Thyroid gland (tissue), 4 donors: ENCODE data around the gene SEZ6L. TPM values are rescaled to one million over a fixed set of nuclear protein-coding genes. Genes with fewer than 3 reads are reported as not detected.
A peak's percentile ranks its signal among the peaks of the same experiment; 100 is the strongest.

ENCODE experiments used
- DNase-seq, 2 donors: peaks; one replicate each; pipeline ENCODE4 v3.0.0-alpha.2; 2019
- H3K27ac ChIP-seq, 3 donors: fragments of 200-600 bp; sonication (generic); 1 replicate in 2 of 3; 2 replicates in 1 of 3; pipeline ENCODE4 v1.5.1; 2016 to 2019; ENCODE audit warnings: mild to moderate bottlenecking in 1 of 3, moderate library complexity in 1 of 3
- H3K27me3 ChIP-seq: fragments of 200-600 bp; sonication (generic); one replicate; pipeline ENCODE4 v1.5.1; 2019
- H3K36me3 ChIP-seq, 2 donors: fragments of 200-600 bp; sonication (generic); one replicate each; pipeline ENCODE4 v1.5.1; 2016 to 2019
- H3K4me1 ChIP-seq, 2 donors: fragments of 200-600 bp; sonication (generic); one replicate each; pipeline ENCODE4 v1.5.1; 2017 to 2019
- H3K4me3 ChIP-seq, 3 donors: fragments of 200-600 bp; sonication (generic); replicated peaks in 1 of 3; 1 replicate in 2 of 3; 2 replicates in 1 of 3; pipeline ENCODE4 v1.5.1; 2016; ENCODE audit warnings: mild to moderate bottlenecking in 1 of 3
- H3K9me3 ChIP-seq: fragments of 200-600 bp; sonication (generic); one replicate; pipeline ENCODE4 v1.5.1; 2017
- POLR2A ChIP-seq, 2 donors: fragments of 450-650 bp; IDR thresholded peaks; one replicate each; pipeline ENCODE4 v1.6.1; 2017; ENCODE audit warnings: antibody characterized with exemption in 2 of 2, mild to moderate bottlenecking in 2 of 2, moderate library complexity in 1 of 2
- WGBS, 2 donors: methylation state at CpG; one replicate each; pipeline ENCODE4 v1.1.5; 2017; 5-methylcytosine and 5-hydroxymethylcytosine counted together
- intact Hi-C: fragments of 100-400 bp; cut with DNase I; formaldehyde crosslinking; loops from one replicate; pipeline ENCODE4 v1.15.1; 2023
- total RNA-seq, 4 donors: library from RNA; depleted of rRNA; stranded (reverse); fragments of >200 nt; gene quantifications; one replicate each; pipeline ENCODE4 v1.2.3, GENCODE V29; 2016
- TF ChIP-seq, protein P1 (sequence below), 6 experiments: fragments of 200-600 bp in 3 of 6; fragments of 450-650 bp in 3 of 6; sonication (generic) in 3 of 6; IDR thresholded peaks; one replicate each; pipeline ENCODE4 v1.5.1; 2016 to 2019; ENCODE audit warnings: antibody characterized with exemption in 6 of 6, mild to moderate bottlenecking in 2 of 6, inconsistent platforms in 1 of 6, moderate library complexity in 1 of 6

Gene SEZ6L
- total RNA-seq = under 1 TPM in 3 of 4 donors, not detected in 1; 0.13 to 0.22 (median 0.17) TPM

DNA sequence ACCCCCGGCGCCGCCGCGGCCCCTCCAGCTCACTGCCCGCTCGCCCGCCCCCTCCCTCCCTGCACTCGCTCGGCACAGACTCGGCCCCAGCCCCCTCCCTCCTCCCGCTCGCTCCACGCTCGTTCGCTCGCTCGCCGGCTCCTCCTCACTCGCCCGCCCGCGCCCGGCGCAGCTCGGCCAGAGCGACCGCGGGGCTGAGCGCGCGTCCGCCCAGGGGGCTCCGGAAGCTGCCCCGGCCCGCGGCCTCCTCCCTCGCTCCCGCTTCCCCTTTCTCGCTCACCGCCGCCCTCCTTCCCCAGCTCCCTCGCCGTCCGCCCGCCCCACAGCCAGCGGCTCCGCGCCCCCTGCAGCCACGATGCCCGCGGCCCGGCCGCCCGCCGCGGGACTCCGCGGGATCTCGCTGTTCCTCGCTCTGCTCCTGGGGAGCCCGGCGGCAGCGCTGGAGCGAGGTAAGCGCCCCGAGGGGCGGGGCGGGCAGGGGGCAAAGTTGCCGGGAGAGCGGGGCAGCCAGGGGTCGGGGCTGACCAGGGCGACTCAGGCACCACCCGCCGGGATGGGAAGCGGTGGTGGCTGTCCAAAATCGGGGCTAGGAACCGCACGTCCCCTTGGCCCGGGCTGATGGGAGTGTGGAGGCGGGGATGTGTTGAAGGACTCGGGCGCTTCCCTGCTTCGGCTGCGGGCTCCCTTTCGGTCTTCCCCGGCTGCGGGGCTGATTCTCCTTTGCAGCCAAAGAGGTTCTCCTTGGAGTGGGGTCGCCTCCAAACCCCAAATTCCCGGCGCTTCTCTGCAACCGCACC lies at the start of gene SEZ6L:
SEZ6L (plus strand) TSS at position 148 of the 797 bp plus-strand sequence; CDS start at position 356, 208 bp downstream.
- no peaks in the 10 kb centered on the region for H3K27me3 ChIP-seq

DNA sequence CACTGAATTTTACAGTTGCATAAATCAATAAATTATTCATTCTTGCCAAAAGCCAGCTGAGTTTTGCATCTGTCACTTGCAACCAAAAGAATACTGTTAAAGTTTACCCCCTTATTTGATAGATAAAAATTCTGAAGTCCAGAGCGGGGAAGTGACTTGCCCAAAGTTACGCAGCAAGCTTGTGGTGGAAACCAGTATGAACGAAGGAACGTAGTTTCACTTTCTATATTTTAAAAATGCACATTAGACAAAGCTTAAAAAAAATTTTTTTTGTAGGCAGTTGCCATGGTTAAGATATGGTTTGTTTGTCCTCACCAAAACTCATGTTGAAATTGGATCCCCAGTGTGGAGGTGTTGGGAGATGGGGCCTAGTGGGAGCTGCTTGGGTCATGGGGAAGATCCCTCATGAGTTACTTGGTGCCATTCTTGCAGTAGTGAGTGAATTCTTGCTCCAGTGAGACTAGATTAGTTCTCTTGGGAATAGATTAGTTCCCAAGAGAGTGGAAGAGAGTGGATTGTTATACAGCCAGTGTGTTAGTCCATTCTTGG lies 46.3 kb upstream of the SEZ6L start:
- H3K36me3 ChIP-seq = no peaks in the 10 kb centered on the region
- peaks cover 7 to 11% of the 10 kb centered on the region in 2 donors for H3K4me1 ChIP-seq
- no peaks in the 10 kb centered on the region for H3K9me3 ChIP-seq
- WGBS, 2 donors = 88 to 95% methylated on average over 4 of the region's 4 CpGs
- no peak overlapping the region for H3K27ac ChIP-seq
- no peaks in the 10 kb centered on the region for H3K27me3 ChIP-seq
- DNase-seq = no peak
- H3K4me3 ChIP-seq = no peak overlapping the region
- intact Hi-C loops = no loop called here
- no peak for TF ChIP-seq POLR2A (IDR thresholded peaks at IDR 0.05)
- TF ChIP-seq, protein P1, sequence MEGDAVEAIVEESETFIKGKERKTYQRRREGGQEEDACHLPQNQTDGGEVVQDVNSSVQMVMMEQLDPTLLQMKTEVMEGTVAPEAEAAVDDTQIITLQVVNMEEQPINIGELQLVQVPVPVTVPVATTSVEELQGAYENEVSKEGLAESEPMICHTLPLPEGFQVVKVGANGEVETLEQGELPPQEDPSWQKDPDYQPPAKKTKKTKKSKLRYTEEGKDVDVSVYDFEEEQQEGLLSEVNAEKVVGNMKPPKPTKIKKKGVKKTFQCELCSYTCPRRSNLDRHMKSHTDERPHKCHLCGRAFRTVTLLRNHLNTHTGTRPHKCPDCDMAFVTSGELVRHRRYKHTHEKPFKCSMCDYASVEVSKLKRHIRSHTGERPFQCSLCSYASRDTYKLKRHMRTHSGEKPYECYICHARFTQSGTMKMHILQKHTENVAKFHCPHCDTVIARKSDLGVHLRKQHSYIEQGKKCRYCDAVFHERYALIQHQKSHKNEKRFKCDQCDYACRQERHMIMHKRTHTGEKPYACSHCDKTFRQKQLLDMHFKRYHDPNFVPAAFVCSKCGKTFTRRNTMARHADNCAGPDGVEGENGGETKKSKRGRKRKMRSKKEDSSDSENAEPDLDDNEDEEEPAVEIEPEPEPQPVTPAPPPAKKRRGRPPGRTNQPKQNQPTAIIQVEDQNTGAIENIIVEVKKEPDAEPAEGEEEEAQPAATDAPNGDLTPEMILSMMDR (IDR thresholded peaks at IDR 0.05) = no peak

More for the DNA sequence above, at the start of gene SEZ6L:
- TF ChIP-seq POLR2A (IDR thresholded peaks at IDR 0.05) = no peak
- TF ChIP-seq, protein P1 (IDR thresholded peaks at IDR 0.05) = no peak
- intact Hi-C loops = no loop called here
- Histone ChIP-seq H3K9me3 (no peaks in the 10 kb centered on the region), H3K4me1 (peaks cover 7 to 14% of the 10 kb centered on the region in 2 donors), H3K4me3 (peak within 1 kb of the TSS in 1 of 3 donors; percentile 30), H3K27ac (no peak within 1 kb of the TSS), H3K36me3 (no peaks in the 10 kb centered on the region)
- 1 to 2% methylated on average over 24 to 45 of the region's 92 CpGs for WGBS, 2 donors
- peak; percentile 24 to 27 for DNase-seq

DNA sequence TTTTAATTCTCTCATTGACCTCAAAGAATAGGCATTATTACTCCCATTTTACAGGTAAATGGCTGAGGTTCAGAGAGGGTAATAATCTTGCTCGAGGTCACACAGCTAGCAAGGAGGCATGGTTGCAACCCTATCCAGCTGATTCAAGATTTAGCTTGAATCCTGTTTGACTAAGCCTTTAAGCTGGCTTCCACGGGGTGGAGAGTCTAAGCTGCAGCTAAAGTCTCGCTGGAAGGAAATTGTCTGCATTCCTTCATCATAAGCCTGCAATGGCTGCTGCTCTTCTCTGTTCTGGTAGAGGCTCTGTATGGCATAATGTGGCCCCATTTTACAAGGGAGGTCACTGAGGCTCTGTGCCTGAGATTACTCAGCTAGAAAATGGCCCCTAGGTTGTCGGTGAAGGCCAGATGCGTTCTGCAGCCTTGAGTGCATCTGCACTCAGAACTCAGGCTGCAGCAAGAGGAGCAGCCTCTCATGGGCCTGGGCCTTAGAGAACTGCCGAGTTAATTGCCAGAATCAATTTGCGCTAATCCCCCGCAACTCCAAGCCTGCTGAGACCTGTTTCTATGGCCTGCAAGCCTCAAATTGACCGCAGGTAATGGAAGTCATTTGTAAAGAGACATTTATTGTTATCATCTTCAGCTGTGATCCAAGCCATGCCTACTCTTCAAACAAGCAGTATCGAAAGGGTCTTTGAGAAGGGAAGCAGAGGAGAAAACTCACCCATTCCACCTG lies 44.1 kb upstream of the SEZ6L start:
- no peak overlapping the region for H3K4me3 ChIP-seq
- no peaks in the 10 kb centered on the region for H3K9me3 ChIP-seq
- no peaks in the 10 kb centered on the region for H3K27me3 ChIP-seq
- intact Hi-C loops = no loop called here
- DNase-seq = no peak
- TF ChIP-seq POLR2A (IDR thresholded peaks at IDR 0.05) = no peak
- TF ChIP-seq, protein P1 (IDR thresholded peaks at IDR 0.05) = no peak
- H3K4me1 ChIP-seq = peaks cover 7 to 11% of the 10 kb centered on the region in 2 donors
- no peaks in the 10 kb centered on the region for H3K36me3 ChIP-seq
- H3K27ac ChIP-seq = no peak overlapping the region
- WGBS, 2 donors = 72 to 75% methylated on average over 10 of the region's 10 CpGs

DNA sequence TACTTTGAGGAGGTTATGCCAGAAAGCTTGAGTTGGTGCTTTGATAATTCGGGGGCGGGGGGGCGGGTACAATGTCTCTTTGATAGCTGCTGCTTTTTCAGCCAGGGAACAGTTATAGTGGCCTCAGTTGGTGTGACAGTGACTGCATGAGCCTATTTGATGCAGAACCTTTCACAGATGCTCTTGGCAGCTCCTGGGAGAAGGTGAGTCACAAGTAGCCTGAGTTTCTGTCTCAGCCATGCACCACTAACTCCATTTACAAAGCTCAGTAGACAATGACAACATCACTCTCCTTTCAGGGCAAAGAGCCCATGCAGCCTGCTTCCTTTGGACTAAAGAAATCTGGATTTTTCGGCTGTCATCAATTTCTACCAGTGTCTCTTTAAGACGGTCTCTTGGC lies 42.1 kb upstream of the SEZ6L start:
- no peak overlapping the region for H3K4me3 ChIP-seq
- H3K4me1 ChIP-seq = peaks cover 12 to 15% of the 10 kb centered on the region in 2 donors
- no peaks in the 10 kb centered on the region for H3K9me3 ChIP-seq
- no peaks in the 10 kb centered on the region for H3K36me3 ChIP-seq
- peak overlapping the region in 2 of 3 donors; percentile 28 to 49 for H3K27ac ChIP-seq
- 55 to 62% methylated on average over 5 of the region's 5 CpGs for WGBS, 2 donors
- DNase-seq = peak; percentile 47 to 69
- TF ChIP-seq POLR2A (IDR thresholded peaks at IDR 0.05) = no peak
- TF ChIP-seq, protein P1 (IDR thresholded peaks at IDR 0.05) = no peak
- intact Hi-C loops = no loop called here
- H3K27me3 ChIP-seq = no peaks in the 10 kb centered on the region
